IPS-20b (cell line): Measurements from ENCODE around the gene NTMT1.
"Not testable (repeated sequence)": the region's sequence is repeated elsewhere in the genome, so short reads cannot be mapped to it uniquely, and the experiment has no call there.

Experiments used
- H3K27ac ChIP-seq: one replicate; pipeline ENCODE4 v1.5.1; 2013; ENCODE audit warnings: low read length
- H3K27me3 ChIP-seq: 2 replicates; pipeline ENCODE4 v1.6.1; 2013; ENCODE audit warnings: mild to moderate bottlenecking, low read length, inconsistent platforms; ENCODE audit not compliant: insufficient read depth
- H3K36me3 ChIP-seq: 2 replicates; pipeline ENCODE4 v1.6.1; 2013; ENCODE audit warnings: low read depth, mild to moderate bottlenecking, inconsistent platforms, low read length, moderate library complexity; ENCODE audit not compliant: insufficient read depth
- H3K4me1 ChIP-seq: 2 replicates; pipeline ENCODE4 v1.6.1; 2013; ENCODE audit warnings: mild to moderate bottlenecking, control low read depth, inconsistent platforms, low read length, moderate library complexity; ENCODE audit not compliant: insufficient read depth
- H3K4me3 ChIP-seq: 2 replicates; pipeline ENCODE4 v1.5.1; 2013; ENCODE audit warnings: mild to moderate bottlenecking, low read length, inconsistent platforms
- H3K9ac ChIP-seq: 2 replicates; pipeline ENCODE4 v1.6.1; 2013; ENCODE audit warnings: low read depth, mild to moderate bottlenecking, inconsistent platforms, low read length, moderate library complexity
- H3K9me3 ChIP-seq: 2 replicates; pipeline ENCODE4 v1.6.1; 2013; ENCODE audit warnings: mild to moderate bottlenecking, low read depth, low read length, inconsistent platforms; ENCODE audit not compliant: insufficient read depth

NTMT1 gene

DNA sequence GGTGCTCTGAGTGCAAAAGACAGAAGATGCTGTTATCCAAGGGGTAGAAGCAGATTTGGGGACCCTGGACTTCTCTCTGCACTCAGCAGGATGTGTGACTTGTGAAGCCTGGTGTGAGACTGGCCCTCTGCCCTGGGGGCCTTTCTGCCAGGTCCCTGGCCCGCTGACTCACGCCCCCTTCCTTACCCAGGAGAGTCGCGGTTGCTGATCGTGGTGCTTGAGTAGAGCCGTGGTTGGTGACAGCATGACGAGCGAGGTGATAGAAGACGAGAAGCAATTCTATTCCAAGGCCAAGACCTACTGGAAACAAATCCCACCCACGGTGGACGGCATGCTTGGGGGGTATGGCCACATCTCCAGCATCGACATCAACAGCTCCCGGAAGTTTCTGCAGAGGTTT lies 6.5 kb downstream of the NTMT1 start:
- peaks cover 70% of the 10 kb centered on the region for H3K36me3 ChIP-seq
- H3K4me1 ChIP-seq, result peaks cover 5% of the 10 kb centered on the region
- no peak overlapping the region for H3K4me3 ChIP-seq
- H3K27ac ChIP-seq, result no peak overlapping the region
- no peaks in the 10 kb centered on the region for H3K27me3 ChIP-seq
- H3K9ac ChIP-seq, result no peak overlapping the region
- no peaks in the 10 kb centered on the region for H3K9me3 ChIP-seq

DNA sequence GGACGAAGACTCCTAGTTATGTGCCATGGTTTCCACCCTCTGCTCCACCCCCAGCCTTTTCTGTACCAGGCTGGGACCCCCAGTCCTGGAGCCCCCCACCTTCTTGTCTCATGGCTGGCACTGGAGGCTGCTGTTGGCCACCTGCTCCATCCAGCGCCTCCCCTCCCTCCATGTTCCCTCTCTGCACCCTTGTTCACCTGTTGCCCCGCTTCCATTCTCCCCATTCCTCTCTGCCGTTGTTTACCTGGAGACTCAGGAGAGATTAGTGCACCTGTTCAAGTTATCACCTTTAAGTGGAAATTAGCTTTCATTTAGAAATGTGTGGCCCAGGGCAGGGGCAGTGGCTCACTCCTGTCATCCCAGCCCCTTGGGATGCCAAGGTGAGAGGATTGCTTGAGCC lies 7.2 kb downstream of the NTMT1 start:
- H3K27ac ChIP-seq, result no peak overlapping the region
- peaks cover 70% of the 10 kb centered on the region for H3K36me3 ChIP-seq
- no peaks in the 10 kb centered on the region for H3K4me1 ChIP-seq
- H3K9ac ChIP-seq, result no peak overlapping the region
- no peaks in the 10 kb centered on the region for H3K27me3 ChIP-seq
- no peaks in the 10 kb centered on the region for H3K9me3 ChIP-seq
- no peak overlapping the region for H3K4me3 ChIP-seq

DNA sequence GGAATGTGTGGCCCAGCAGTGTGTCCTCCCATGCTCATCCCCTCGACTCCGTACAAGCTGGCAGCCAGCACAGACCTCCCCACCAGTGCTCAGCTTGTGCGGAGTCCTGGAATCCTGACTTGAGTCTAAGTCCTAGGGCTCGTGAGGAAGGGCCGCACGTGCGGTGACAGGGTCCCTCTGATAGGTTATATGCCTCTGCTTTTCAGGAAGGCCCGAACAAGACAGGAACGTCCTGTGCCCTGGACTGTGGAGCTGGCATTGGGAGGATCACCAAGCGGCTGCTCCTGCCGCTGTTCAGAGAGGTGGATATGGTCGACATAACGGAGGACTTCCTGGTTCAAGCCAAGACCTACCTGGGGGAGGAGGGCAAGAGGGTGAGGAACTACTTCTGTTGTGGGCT lies 7.9 kb downstream of the NTMT1 start:
- no peaks in the 10 kb centered on the region for H3K4me1 ChIP-seq
- H3K9ac ChIP-seq, result no peak overlapping the region
- no peaks in the 10 kb centered on the region for H3K9me3 ChIP-seq
- H3K27me3 ChIP-seq, result no peaks in the 10 kb centered on the region
- H3K4me3 ChIP-seq, result no peak overlapping the region
- no peak overlapping the region for H3K27ac ChIP-seq
- H3K36me3 ChIP-seq, result peaks cover 70% of the 10 kb centered on the region

DNA sequence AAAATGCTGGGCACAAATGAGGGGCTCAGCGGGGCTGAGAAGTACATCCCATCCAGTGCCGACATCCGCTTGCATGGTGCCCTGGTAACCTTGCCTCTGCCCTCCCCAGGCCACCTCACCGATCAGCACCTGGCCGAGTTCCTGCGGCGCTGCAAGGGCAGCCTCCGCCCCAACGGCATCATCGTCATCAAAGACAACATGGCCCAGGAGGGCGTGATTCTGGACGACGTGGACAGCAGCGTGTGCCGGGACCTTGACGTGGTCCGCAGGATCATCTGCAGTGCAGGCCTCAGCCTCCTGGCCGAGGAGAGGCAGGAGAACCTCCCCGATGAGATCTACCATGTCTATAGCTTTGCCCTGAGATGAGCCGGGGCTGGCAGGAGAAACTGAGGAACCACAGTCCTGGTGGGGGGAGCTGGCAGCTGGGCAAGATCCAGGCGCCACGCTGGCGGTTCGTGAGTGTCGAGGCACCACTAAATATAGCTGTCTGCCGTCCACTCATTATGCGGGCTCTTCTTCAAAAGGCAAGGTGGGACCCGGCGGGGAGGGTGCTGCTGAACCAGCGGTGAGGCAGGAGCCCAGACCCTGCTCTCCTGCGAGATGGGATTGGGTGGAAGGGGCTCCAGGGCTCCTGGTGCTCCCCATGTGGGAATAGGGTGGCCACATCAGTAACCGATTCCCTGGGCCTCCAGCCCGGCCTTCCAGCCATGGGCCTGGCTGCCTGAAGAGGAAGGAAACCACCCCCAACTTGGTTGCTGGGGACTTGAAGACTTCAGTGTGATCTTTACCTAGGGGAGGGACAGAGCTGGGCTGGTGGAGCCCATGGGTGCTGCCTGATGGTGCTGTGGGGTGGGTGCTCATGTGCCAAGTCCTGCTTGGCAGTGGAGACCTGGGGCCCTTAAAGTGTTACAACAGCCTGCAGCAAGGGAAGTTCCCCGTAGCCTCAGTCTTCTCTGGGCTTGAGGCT lies 9.4 kb downstream of the NTMT1 start:
- H3K27ac ChIP-seq, result no peak overlapping the region
- H3K9me3 ChIP-seq, result no peaks in the 10 kb centered on the region
- no peak overlapping the region for H3K4me3 ChIP-seq
- H3K4me1 ChIP-seq, result no peaks in the 10 kb centered on the region
- peaks cover 72% of the 10 kb centered on the region for H3K36me3 ChIP-seq
- no peaks in the 10 kb centered on the region for H3K27me3 ChIP-seq
- H3K9ac ChIP-seq, result no peak overlapping the region

DNA sequence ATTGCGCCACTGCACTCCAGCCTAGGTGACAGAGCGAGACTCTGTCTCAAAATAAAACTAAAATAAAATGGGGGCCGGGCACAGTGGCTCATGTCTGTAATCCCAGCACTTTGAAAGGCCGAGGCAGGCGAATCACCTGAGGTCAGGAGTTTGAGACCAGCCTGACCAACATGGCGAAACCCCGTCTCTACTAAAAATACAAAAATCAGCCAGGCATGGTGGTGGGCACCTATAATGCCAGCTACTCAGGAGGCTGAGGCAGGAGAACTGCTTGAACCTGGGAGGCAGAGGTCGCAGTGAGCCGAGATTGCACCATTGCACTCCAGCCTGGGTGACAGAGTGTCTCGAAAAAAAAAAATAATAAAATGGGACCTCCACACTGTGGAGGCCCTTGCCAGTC lies 10.4 kb downstream of the NTMT1 start:
- peaks cover 70% of the 10 kb centered on the region for H3K36me3 ChIP-seq
- H3K27ac ChIP-seq, H3K9me3 ChIP-seq, H3K4me3 ChIP-seq, H3K4me1 ChIP-seq, H3K27me3 ChIP-seq, H3K9ac ChIP-seq: not testable (repeated sequence)

DNA sequence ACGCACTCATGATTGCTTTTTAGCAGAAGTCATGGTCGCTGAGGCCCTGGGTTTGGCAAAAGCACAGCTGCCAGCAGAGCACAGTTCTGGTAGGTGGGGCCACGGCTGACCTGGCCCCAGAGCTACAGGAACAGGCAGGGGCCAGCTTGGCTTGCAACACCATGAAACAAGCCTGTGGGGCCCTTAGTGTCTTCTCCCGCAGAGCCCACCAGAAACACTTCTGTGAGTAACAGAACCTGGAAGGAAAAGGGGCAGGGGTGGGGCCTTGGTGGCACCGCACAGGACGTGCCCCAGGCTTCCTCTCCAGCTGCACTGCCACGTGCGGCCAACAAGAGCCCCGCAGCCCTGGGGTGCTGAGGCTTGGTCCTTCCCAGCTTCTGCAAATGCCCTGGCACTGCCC lies 11.1 kb downstream of the NTMT1 start:
- Histone ChIP-seq H3K36me3 (peaks cover 66% of the 10 kb centered on the region), H3K4me3 (no peak overlapping the region), H3K9me3 (no peaks in the 10 kb centered on the region), H3K4me1 (no peaks in the 10 kb centered on the region), H3K9ac (no peak overlapping the region), H3K27ac (no peak overlapping the region), H3K27me3 (no peaks in the 10 kb centered on the region)

DNA sequence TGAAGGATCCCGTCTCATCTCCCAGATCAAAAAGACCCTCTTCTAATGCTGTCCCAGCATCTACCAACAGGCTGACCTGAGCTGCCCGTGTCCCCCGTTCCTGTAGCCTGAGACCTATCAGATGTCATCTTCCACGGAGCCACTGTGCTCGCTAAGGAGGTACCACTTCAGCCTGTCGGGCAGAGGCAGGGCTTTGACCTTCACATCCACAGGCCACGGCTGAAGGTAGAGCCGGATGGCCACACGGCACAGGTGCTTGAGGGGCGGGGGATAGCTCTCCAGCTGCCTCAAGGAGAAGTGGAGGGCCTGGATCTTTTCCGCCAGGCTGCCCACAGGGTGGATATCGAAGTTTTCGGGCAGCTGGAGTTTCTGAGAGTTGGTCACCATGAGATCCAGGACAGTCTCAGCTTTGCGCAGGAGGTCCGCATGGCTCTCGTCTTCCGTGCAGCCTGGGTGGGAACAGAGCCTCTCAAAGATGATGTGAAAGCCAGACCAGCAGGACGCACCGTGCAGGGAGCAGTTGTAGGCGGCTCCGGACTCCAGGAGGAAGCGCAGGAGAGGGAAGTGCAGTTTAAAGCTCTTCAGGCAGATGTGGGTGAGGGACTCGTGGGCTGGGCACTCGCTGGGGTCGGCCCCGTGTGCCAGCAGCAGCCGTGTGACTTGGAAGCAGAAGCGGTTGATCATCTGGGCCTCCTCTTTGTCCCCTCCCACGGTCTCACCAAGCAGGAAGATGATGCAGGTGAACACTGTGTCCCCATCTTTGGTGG lies 11.9 kb downstream of the NTMT1 start:
- no peak overlapping the region for H3K27ac ChIP-seq

DNA sequence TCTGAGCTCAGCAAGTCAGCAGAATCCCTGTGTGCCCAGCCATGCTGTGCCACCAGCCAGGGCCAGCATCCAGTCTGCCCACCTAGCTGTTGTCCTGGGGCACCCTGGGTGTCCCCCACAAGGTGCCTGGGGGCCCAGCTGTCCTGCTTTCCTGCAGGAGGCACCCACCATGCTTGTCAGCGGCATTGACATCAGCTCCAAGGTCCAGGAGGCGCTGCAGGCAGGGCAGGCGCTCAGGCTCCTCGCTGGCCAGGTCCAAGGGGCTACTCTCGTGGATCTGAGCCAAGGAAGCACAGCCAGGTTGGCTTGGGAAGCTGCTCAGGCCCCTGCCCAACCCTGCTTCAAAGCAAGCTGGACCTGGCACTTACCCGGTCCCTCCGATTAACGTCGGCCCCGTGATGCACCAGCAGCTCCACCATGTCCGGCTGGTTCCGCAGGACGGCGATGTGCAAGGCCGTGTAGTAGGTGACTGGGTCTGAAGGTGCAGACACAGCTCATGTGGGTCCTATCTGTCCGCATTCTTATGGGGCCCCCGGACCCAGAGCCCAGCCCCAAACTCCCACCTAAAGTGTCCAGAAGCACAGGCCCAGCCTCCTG lies 13.2 kb downstream of the NTMT1 start:
- Histone ChIP-seq H3K27me3 (no peaks in the 10 kb centered on the region), H3K27ac (no peak overlapping the region), H3K4me3 (no peak overlapping the region), H3K9me3 (no peaks in the 10 kb centered on the region), H3K4me1 (no peaks in the 10 kb centered on the region), H3K36me3 (peaks cover 48% of the 10 kb centered on the region), H3K9ac (no peak overlapping the region)

More for the DNA sequence above, 11.9 kb downstream of the NTMT1 start:
- H3K4me1 ChIP-seq, result no peaks in the 10 kb centered on the region
- no peak overlapping the region for H3K9ac ChIP-seq
- peaks cover 61% of the 10 kb centered on the region for H3K36me3 ChIP-seq
- H3K4me3 ChIP-seq, result no peak overlapping the region
- no peaks in the 10 kb centered on the region for H3K9me3 ChIP-seq
- H3K27me3 ChIP-seq, result no peaks in the 10 kb centered on the region

DNA sequence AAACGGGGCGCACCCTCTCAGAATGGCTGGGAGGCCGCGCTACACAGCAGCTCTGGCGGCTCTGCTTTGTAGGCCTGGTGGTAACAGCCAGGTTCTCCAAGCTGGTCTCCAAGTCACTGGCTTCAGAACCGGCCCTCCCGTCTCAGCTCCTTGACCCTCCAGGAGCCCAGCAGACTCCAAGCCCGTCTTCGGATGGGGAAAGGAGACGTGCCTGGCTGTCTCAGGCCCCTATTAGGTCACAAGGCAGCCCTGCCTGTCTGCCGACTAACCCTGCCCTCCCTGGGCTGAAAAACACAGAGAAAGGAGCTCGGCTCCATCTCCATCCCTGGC lies 13.8 kb downstream of the NTMT1 start:
- Histone ChIP-seq H3K4me1 (no peaks in the 10 kb centered on the region), H3K9me3 (no peaks in the 10 kb centered on the region), H3K4me3 (no peak overlapping the region), H3K27me3 (no peaks in the 10 kb centered on the region), H3K27ac (no peak overlapping the region), H3K36me3 (peaks cover 42% of the 10 kb centered on the region), H3K9ac (no peak overlapping the region)

DNA sequence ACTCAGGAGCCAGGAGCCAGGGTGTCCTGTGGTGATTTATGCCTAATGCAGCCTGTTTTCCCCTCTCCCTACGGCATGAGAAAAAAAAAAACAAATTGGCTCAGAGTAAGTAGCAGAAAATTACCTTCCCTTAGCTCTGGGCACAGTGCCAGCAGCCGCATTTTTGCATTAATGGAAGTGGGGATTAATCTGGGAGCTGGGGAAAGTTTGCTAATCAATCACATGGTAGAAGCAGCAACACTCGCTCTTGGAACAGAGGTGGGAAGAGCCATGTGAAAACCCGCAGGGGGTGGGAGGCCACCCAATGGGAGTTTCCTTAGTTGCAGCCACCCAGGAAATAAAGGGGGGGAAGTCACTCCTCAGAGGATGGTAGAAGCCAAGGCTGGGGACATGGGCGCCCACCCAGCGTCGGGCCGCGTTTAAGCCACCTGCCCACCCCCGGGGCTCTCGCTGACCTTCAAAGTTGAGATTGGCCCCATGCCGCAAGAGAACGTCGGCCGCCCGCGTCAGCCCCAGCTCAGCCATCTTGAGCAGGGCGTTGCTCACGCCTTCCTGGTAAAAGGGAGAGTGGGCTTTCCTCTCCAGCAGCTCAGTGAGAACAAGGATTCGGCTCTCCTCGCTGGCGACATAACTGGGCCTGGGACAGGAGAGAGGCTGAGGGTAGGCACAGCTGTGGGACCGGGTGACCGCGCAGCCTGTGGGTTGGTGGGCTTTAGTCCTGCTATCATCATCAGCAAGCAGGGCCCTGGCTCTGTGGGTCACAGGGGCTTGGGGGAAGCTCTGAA lies 14.3 kb downstream of the NTMT1 start:
- Histone ChIP-seq H3K36me3 (peaks cover 37% of the 10 kb centered on the region), H3K9ac (peak overlapping the region; percentile 84; the same call in 1 of the 2 replicates), H3K27me3 (no peaks in the 10 kb centered on the region), H3K4me3 (peak overlapping the region; percentile 89; the same call in 1 of the 2 replicates), H3K4me1 (no peaks in the 10 kb centered on the region), H3K9me3 (no peaks in the 10 kb centered on the region), H3K27ac (no peak overlapping the region)
